Renal cortex interstitium (tissue), 11 donors: ENCODE results near the gene NOTUM. TPM values are rescaled to one million over a fixed set of nuclear protein-coding genes. Genes with fewer than 3 reads are reported as not detected.

Experiments
- DNase-seq, 11 donors: peaks; one replicate each; pipeline ENCODE4 v3.0.0-alpha.2; 2013; ENCODE audit warnings: low read depth in 9 of 11, low spot score in 4 of 11; ENCODE audit errors: extremely low read depth in 1 of 11
- polyA plus RNA-seq, 3 donors: library from polyadenylated mRNA; unstranded; fragments of 120-200 nt; gene quantifications; one replicate each; pipeline ENCODE4 v1.2.1, GENCODE V29; 2013; ENCODE audit not compliant: insufficient read length in 3 of 3

The NOTUM gene
- polyA plus RNA-seq, 3 donors = 1.9 to 3.5 (median 3.3) TPM

GRCh38 chr17:81931557-81932332 lies 29.2 kb downstream of the NOTUM start:
- DNase-seq = no peak

- DNase-seq = no peak
Observed at GRCh38 chr17:81931189-81931556, 29.8 kb downstream of the NOTUM start.

GRCh38 chr17:81930142-81931125 lies 30.6 kb downstream of the NOTUM start:
- no peak for DNase-seq

- DNase-seq = no peak
Observed at GRCh38 chr17:81929253-81930141, 31.5 kb downstream of the NOTUM start.

- no peak for DNase-seq
Observed at GRCh38 chr17:81928544-81929252, 32.3 kb downstream of the NOTUM start.

- DNase-seq = peak; percentile 84 to 97 (median 95)
Observed at GRCh38 chr17:81927653-81928543, 33.1 kb downstream of the NOTUM start, which contains the start of gene MAFG. MAFG (minus strand) TSS chr17:81927735; CDS start chr17:81923185, 4,550 bp downstream.

GRCh38 chr17:81927152-81927652 lies 33.8 kb downstream of the NOTUM start:
- DNase-seq = no peak

- DNase-seq = peak in 1 of 11 donors; percentile 58
Observed at GRCh38 chr17:81926451-81927151, 34.4 kb downstream of the NOTUM start.

- no peak for DNase-seq
Observed at GRCh38 chr17:81925860-81926450, 35.0 kb downstream of the NOTUM start.

- DNase-seq = no peak
Observed at GRCh38 chr17:81924557-81925532, 36.1 kb downstream of the NOTUM start.

GRCh38 chr17:81923302-81924260 lies 37.4 kb downstream of the NOTUM start:
- DNase-seq = peak in 1 of 11 donors; percentile 63

GRCh38 chr17:81922566-81923301 lies 38.3 kb downstream of the NOTUM start:
- DNase-seq = no peak

GRCh38 chr17:81921996-81922565 lies 38.9 kb downstream of the NOTUM start:
- no peak for DNase-seq
